GM21423 (cell line): ENCODE data around the gene PMPCA.
"Not testable (repeated sequence)": the region's sequence is repeated elsewhere in the genome, so short reads cannot be mapped to it uniquely, and the experiment has no call there.

Source experiments
- ATAC-seq: cut with Tn5 transposase; IDR thresholded peaks from one replicate; pipeline ENCODE4 v1.9.1; 2021; ENCODE audit warnings: mild to moderate bottlenecking, moderate library complexity; ENCODE audit not compliant: unreplicated experiment

PMPCA gene

DNA sequence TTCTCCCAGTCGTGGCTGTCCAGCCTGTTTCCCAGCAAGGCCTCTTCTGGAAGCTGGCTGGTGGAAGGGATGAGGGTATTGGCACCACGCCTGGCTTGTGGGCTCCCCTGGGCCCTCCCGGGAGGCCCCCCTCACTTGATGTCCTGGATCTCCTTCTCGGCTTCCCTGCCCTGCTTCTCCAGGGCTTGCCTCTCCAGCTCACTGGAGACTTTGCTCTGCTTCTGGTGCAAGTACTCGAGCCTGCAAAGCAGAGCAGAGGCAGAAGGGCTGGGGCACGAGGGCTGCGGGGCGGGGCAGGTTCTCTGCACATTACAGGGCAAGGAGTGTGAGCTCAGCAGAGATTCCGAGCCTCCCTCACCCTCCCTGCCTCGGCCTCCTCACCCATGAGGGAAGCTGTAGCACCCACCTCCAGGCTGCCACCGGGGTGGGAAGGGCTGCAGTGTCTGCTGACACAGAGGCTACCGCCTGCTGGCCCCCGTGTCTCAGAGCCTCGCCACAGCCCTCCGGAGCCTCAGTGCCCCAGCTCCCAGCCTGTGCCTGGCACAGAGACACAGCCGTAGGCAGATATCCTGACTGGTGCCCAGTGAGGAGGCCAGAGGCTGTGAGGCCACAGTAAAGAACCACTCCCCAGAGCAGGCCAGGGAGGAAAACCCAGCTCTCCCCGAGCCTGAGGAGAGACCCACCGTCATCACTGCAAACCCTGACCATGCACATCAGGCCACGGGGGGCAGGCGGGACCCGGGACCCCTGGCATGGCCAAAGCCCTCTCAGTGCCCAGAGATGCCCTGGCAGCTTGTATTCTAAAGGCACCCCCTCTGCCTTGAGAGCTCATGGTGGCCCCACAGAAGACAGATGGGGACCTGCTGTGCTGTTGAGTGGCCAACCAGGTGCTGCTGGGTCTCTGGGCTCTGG is 17.7 kb upstream of the PMPCA start:
- ATAC-seq: no peak

DNA sequence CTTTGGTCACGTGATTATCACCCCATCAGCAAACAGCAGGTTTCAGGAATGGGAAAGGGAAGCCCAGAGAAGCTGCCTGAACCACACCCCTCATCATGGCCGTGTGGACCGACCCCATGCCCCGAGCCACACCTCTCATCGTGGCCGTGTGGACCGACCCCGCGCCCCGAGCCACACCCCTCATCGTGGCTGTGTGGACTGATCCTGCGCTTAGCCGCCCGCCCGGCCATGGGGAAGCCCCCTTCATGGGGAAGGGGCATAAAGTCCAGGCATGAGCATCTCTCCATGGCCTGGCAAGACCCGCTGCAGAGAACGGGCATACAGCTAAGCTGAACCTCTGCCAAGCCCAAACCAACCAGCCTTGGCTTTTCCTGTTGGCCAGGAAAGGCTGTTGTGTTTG is 16.9 kb upstream of the PMPCA start:
- no peak for ATAC-seq

DNA sequence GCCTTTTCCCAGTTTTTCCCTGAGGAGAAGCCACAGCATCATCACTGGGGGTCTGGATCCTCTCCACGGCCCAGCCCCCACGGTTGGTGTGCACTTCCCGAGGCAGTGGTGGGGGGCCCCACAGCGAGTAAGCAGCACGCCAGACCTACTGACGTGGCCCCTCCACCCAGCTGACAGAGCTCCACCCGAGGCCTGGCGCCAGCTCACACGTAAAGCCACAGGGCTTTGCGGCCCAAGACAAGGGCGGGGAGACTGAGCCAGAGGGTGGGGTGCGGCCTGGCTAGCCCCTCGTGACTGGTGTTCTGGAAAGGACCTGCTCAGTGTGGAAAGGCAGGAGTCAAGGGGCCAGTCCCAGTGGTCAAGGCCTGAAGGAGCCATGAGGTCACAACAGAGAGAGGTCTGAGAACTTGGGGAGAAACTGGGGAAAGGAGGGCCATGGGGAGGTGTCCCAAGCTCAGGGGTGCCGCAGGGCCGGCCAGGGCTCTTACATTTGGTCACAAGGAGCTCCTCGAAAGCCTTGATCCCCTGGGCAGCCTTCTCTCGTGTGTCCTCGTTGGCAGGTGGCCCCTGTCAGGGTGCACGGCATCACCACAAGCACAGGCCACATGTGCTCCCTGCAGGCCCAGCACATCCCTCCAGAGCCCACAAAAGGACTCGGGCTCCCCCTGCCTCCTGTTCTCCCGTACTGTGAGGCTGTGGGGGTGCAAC is 16.0 kb upstream of the PMPCA start:
- no peak for ATAC-seq

DNA sequence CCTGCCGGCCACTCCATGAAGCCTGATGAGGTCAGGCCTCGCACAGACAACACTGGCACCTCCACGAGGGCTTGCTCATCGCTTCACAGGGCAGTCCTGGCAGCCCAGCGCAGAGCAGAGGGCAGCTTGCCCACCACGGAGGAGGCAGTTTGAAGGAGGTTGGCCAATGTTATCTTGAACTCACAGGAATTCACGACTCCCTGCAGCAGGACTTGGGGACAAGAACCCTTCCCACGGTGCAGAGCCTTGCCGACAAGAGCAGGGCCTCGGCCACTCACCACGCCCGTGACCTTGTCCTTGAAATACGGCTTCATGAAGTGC is 15.5 kb upstream of the PMPCA start:
- no peak for ATAC-seq

DNA sequence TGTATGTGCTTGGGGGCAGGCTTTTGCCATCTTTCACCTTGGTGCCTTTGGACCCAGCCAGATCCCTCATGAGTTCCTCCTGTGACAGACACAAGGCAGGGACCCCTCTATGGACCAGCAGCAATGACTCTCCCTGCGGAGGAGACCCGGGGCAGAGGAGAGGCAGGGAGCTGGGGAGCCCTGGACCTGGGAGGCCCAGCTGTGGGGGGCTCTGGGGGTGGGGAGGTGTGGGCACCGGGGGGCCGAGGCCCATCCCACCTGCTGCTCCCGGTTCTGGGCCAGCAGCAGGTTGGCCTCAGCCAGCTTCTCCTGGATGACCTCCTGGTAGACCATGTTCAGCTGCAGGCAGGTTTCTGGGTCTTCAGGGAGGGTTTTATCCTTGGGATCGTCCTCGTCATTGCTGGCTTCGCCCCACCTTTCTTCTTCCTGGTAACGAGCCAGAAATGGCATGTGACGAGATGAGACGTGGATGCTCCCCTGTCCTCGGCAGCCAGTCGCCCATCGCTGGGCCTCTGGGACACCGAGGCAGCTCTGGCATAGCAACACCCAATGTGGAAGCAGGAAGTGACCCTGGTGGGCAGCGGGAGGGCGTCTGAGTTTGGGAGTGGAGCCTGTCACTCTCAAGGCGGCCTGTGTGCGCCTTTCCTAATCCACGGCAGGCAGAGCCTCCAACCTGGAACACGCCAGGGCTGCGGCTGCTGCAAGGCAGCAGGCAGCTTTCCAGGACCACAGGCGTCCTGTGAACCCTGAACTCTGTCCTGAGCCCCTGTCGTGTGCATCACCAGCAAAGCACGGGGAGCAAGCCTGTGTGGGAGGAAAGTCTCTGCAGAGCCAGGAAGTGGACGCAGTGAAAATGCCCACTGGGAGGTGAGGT is 14.9 kb upstream of the PMPCA start:
- ATAC-seq: no peak

DNA sequence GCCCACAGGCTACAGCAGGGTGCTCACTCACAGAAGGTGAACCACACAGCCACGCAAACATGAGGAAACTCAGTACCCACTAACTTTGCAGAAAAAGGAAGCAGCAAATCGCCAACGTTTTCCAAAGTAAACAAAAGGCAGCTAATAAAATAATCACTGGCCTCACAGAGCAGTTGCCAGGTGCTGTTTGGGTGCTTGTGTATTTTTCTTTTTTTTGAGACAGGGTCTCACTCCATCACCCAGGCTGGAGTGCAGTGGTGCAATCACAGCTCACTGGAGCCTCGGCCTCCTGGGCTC is 14.3 kb upstream of the PMPCA start:
- no peak for ATAC-seq

DNA sequence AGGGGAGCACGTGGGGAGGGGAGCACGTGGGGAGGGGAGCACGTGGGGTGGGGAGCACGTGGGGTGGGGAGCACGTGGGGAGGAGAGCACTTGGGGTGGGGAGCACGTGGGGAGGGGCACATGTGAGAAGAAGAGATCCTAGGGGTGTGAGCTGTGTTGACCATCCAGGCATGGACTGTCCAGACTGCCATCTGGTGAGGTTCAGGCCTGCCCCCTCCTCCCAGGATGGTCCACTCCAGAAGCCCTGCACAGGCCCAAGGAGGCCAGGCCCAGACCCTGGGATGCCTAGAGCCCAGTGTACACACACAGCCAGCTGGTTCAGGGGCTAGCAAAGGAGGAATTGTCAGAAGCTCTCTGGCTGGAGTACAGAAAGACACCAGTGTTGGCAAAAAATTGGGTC is 12.8 kb upstream of the PMPCA start:
- no peak for ATAC-seq

DNA sequence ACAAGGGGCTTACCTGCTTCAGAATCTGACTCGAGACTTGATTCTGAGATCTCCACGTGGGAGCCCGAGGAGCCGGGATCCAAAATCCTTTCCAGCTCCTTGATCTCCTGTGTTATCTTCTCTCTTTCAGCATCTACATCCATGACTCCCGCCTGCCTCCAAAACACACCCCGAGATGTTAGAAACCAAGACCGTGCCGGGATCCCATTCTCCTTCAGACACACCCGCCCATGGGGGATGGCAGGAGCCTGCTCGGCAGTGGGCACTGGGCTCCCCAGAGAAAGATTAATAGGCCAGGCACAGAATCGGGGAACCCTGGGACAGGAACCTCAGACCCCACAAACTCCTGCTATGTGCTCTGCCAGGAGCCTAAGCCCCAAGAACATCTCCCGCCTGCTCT is 12.2 kb upstream of the PMPCA start:
- no peak for ATAC-seq

DNA sequence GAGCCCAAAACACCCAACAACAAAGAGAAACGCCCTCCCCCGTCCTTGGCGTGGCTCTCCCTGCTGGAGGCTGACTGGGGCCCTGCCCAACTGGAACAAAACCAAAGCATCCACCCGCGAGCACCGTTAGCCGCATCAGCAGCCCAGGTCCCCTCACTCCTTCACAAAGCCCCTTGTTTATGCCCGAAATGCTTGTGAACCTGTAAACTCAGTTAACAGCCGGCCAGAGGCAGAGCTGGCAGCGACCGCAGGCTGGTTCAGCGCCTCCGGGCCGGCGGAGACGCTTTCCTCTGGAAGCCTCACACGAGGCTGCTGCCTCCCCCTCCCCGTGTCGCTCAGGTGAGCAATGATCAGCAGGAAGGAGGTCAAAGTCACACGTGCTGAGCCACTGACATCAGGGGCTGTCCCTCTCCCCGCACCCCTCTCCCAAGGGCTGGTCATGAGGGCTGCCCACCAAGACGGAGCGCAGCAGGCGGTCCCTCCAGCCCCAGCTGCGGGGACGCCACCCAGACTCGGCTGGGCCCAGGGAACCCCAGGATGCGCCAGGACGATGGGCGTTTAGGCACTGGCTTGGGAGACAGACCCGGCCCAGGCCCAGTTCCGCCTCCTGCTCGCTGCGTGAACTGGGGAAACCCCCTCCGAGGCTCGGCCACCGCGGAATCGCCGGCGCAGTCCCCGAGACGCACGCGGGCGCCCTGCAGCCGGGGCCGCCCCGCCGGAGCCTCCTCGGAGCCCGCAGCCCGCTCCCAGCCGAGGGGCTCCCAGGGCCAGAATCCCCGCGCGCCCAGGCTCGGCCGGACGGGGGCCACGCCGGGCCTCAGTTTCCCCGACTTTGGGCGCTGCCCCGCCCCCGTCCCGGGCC is 11.1 kb upstream of the PMPCA start:
- peak; percentile 21 for ATAC-seq

DNA sequence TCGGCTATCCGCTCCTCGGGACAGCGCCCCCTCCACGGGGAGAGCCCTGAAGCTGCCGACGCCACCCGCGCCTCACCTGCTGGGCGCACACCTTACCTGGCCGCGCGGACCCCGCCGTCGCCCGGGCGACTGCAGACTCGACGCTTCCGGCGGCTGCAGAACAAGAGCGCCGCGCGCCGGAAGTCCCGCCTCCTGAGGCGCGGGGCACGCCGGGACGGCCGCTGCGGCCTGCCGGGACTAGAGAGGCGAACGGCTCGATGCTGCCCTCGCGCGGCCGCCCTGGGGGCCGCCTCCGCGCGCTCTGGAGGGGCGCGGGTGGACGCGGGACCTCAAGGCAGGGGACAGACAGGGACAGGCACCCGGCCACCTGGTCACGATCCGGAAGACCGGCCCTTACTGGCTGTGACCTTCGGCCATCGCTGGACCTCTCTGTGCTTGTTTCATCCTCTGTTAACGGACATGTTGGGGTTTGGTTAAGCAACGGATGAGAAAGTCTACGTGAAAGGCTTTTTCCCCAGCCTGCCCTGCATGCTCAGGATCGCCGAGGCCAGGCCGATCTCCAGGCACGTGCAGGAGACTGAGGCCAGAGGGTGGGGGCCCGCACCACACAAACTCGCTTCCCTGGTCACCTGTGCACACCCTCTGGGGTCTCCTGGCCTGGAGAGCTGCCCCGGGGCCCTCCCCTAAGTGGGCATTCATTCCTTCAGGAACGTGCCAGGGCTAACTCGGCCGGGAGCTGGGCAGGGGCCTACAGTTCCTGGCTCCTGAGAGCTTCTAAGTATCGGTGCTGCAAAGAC is 10.2 kb upstream of the PMPCA start, which contains the start of gene SNAPC4:
TSS of gene SNAPC4 (minus strand) at position 133 of the 797 bp plus-strand sequence. CDS start 1,742 bp downstream, outside the sequence.
- ATAC-seq: peak; percentile 68

DNA sequence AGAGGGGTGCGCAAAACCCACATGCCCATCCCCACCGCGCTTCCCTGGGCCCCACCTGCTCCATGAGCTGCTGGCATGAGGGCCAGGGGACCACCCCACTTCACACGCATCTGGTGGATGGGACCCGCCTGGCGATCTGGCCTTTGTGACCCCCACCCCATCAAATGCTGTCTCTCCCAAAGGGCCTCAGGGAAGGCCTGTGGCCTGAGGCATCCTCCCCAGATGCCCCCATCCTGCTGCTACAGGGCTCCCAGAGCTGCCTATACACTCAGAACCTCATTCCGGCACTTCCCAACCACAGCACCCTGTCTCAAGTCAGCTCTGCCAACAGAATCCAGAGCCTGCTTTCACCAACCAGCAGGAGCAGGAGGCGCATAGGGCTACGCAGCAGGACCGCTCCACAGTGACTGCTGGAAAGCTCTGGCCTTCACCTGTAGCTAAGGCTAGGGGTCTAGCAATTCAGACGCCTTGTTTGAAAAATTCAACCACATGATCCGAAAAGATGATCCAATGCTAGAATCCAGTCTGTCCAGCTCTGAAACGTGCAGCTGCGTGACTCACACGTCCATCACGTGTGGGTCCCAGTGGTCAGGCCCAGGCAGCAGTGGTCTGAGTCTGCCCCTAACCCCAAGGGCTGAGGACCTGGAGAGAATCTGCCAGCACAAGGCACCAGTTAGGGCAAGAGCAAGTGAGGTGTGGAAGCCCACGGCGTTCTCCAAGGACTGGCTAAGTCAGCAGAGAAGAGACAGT is 9.1 kb upstream of the PMPCA start:
- ATAC-seq: no peak

DNA sequence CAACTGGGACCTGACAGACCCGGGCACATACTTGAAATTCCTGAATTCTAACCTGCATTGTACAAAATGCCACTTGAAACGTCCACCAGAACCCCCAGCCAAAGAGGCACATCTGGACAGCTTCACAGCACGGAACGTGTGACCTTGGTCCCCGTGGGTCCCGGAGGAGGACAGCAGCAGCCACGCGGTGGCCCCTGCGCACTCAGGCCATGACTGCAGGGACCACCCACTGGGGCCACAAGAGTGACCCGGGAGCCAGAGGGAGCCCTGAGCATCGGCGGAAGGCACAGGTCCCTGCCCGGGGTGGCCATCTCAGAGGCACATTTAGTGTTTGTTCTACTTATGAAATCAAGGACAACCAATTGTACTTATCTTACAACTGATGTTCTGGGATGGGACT is 8.4 kb upstream of the PMPCA start:
- ATAC-seq: no peak

DNA sequence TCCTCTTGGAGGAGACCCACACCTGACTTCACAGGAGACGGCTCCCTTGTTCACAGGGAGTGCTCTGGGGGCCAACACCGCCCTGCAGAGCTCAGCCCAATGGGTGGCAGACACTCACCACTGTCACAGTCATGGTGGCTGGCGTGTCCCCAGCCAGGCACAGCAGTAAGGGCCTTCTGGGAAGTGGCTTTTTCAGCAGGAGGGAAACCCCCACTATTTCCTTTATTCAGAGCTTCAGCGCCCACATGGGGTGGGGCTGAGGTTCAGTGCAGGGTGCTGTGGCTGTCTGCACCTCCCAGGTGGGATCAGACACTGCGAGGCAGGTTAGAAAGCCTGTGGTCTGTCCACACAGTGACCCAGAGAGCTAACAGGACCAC is 6.9 kb upstream of the PMPCA start:
- ATAC-seq: peak; percentile 33

DNA sequence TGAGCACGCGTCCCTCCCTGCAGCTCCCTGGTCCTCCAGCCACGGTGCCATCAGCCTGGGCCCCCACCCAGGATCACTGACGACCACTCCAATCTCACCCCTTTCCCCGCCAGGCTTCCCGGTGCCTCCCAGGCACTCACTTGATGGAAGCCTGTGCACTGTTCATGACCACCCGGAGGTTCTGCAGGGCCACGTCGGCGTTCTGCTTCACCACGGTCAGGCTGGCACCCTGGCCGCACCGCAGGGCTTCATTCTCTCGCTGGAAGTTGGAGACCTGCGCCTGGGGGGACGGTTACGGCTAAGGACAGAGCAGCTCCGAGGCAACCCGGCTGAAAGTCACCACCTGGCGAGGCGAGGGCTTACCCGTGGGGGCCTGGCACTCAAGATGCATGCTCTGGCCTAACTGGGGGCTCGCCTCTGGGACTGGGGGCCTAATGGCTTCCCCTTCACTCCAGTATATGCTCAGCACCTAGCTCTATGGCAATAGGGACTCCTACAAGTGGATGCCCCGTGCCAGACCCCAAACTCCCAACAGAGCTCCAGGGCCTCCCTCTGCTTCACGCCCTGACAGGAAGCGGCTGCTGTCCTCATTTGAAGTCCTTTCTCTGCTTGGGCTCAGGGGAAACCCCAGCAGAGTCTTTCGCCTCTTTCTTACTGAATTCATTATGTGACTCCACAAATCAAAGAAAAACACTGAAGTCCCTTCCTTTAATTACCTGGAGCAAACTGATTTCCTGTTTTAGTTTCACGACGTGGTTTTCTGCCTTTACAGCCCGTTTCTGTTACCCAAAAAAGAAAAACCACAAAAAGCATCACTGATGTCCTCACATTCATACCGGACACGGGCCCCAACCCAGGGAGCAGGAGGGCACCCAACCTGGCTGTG is 6.3 kb upstream of the PMPCA start:
- no peak for ATAC-seq

DNA sequence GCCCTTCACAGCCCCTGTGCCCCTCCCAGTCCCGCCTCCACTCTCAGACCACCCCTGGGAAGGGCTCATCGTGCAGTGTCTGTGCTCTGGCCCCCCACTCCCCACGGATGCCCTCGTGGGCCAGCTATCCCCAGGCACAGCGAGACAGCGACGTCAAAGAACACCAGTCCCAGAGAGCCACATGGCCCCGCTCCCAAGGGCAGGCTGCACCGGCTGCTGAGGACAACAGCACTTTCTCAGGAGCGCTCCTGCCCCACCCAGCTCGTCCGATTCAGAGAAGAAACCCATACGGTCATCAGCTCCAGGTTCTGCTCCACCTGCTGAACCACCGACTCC is 5.7 kb upstream of the PMPCA start:
- ATAC-seq: no peak

DNA sequence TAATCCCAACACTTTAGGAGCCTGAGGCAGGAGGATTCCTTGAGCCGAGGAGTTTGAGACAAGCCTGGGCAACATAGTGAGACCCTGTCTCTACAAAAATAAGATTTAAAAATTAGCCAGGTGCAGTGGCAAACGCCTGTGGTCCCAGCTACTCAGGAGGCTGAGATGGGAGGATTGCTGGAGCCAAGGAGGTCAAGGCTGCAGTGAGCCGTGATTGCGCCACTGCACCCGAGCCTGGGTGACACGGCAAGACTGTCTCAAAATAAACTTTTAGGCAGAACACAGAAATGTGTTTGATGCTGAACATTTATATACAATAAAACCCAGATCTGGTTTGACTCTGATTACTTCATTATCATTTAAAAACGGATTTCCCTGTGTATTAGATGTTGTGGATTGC is 5.0 kb upstream of the PMPCA start:
- ATAC-seq: no peak

DNA sequence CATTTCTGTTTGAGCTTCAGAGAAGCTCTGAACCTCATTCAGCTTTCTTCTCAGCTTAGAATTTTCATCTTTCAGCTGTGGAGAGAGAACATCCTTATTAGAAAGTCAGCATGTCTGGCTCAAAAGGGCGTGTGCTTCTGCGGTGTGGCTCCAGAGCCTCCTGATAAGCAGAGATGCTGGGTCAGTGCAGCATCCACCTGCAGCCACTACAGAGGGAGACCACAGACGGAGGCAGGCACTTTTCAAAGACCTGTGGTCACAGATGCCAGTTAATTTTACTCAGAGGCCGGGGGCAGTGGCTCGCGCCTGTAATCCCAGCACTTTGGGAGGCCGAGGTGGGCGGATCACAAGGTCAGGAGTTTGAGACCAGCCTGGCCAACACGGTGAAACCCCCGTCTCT is 4.6 kb upstream of the PMPCA start:
- not testable (repeated sequence) for ATAC-seq

DNA sequence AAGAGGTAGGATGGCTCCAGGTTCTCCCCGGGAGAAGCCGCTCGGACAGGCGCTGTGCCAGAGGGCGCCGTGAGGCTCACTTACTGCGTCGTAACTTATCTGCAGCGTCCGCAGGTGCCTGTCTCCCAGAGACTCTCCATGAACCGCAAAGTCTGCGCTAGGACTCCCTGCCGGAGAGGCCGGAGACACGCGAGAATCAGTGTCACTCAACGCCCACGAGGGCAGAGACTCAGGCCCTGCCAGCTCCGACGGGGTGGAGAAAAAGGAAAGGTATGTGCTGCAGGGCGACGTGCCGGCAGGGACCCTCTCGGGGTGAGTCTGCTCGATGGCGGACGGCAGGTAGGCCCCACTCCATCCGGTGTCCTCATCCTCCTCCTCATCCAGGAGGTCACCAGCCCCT is 3.4 kb upstream of the PMPCA start:
- ATAC-seq: not testable (repeated sequence)
